HG03196 (cell line): ENCODE measurements around the gene EEPD1.

Experiments used
- ATAC-seq: cut with Tn5 transposase; IDR thresholded peaks from one replicate; pipeline ENCODE4 v1.9.1; 2021; ENCODE audit not compliant: unreplicated experiment

Gene EEPD1

GRCh38 chr7:36154255-36155212 is 1.5 kb downstream of the EEPD1 start:
- no peak for ATAC-seq

GRCh38 chr7:36155811-36156361 is 2.8 kb downstream of the EEPD1 start:
- no peak for ATAC-seq

GRCh38 chr7:36157527-36158320 is 4.7 kb downstream of the EEPD1 start:
- no peak for ATAC-seq

GRCh38 chr7:36158321-36158605 is 5.2 kb downstream of the EEPD1 start:
- ATAC-seq = no peak

GRCh38 chr7:36159618-36160017 is 6.6 kb downstream of the EEPD1 start:
- no peak for ATAC-seq

DNA sequence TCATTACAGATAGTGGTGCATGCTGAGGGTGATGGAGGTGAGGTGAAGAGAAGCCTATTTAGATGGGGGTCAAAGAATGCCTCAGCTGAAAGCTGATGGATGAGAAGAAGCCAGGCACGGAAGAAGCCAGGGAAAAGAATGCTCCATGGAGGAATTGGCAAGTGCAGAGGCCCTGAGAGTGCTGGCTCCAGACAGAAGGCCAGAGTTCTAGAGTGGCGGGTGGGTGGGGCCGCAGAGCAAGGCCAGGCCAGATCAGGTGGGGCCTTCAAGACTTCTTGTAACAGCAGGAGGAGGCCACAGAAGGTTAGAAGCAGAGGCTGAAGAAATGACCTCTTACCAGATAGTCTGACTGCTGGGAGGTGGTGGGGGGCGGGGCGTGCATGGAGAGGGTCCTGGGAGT is 7.3 kb downstream of the EEPD1 start:
- ATAC-seq = no peak

- no peak for ATAC-seq
Measured at GRCh38 chr7:36161996-36162395, 8.9 kb downstream of the EEPD1 start.

- ATAC-seq = no peak
Measured at GRCh38 chr7:36165059-36165458, 12.0 kb downstream of the EEPD1 start.

DNA sequence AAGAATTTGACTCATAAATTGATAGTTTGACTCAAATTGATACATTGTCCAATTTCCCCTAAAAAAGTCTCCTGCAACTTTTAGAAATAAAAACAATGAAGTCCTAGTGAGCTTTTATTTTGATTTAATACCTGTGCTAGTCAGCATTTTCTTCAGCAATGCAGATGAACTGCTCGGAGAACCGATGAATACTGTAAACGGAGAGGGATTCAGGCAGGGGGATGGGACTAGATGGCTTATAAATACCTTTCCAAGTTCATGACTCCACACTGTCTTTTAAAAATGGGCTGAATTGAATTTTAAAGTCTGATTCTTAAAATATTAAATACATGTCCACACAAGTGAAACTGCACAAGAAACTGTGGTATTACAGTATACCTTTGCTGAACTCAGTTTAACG is 12.7 kb downstream of the EEPD1 start:
- ATAC-seq = no peak

DNA sequence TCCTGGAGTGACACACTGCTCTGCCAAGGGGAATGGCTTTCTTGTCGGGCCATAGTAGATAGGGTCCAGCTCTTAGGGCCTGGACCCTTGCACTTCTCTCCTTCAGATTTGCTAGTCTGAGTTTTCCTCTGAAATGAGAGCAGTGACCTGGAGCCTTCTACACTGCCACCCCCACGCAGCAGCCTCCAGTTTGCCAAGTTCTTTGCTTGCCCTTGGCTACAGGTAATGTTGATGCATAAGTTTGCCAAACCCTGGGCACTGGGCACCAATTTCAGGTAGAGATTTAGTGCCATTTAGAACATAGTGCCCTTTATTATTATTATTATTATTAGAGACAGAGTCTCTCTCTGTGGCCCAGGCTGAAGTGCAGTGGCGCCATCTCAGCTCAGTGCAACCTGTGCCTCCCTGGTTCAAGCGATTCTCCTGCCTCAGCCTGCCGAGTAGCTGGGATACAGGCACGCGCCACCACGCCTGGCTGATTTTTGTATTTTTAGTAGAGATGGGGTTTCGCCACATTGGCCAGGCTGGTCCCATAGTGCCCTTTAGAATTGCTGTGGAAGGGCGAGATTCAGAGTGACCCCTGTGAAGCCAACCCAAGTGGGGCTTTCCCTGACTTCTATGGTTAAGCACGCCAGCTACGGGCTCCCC is 14.5 kb downstream of the EEPD1 start:
- no peak for ATAC-seq

DNA sequence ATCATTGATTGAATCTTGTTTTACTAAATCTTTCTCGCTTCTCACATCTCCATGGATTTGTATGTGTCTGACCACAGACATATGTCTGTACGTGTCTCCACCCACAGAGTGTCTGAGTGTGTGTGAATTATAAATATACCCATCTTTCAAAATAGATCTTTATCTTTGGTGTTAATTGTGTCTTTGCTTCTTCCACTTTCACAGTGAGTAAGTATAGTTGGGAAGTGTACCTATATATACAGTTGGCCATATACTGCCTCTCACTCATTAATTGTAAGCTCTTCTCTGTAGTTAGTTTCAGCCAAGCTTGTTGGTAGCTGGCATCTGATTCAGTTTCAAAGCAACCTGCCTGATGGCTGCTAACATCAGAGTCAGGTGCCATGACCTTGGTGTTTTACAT is 18.4 kb downstream of the EEPD1 start:
- no peak for ATAC-seq

- ATAC-seq = no peak
Measured at GRCh38 chr7:36175886-36176285, 22.8 kb downstream of the EEPD1 start.

GRCh38 chr7:36176697-36177096 is 23.6 kb downstream of the EEPD1 start:
- no peak for ATAC-seq

DNA sequence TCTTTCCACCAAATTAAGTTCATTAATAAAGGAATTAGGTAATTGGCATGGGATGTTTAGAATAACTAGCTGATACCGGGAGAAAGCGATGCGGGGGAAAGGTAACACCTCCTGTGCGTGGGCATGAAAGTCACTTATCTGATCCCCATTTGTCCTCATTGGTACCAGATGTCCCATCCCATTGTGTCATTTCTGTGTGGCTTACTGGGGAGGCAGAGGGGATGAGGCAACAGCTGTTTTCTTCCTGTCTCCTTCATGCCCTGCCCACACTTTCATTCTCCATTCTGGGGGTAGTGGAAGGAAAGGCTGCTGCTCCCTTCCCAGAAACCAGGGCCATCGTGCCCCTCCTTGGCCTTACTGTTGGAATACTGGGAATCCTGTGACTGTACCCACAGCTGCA is 27.1 kb downstream of the EEPD1 start:
- no peak for ATAC-seq

DNA sequence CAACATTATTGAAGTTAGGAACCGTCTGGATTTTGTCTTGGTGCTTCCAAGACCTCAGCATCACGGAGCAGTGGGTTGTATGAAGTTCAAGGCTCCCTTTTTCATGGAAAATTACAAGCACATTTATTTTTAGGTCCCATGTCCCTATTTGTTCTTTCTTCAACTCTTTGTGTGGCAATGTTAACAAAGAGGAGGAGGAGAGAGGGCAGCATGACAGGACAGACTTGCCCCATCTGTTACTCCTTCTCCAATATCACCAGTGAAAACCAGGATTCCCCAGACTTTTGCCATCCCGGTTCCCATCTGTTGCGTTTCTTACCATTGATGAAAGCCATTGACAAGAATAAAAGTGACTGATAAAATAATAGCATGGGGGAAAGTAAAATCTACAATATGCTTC is 28.6 kb downstream of the EEPD1 start:
- no peak for ATAC-seq

DNA sequence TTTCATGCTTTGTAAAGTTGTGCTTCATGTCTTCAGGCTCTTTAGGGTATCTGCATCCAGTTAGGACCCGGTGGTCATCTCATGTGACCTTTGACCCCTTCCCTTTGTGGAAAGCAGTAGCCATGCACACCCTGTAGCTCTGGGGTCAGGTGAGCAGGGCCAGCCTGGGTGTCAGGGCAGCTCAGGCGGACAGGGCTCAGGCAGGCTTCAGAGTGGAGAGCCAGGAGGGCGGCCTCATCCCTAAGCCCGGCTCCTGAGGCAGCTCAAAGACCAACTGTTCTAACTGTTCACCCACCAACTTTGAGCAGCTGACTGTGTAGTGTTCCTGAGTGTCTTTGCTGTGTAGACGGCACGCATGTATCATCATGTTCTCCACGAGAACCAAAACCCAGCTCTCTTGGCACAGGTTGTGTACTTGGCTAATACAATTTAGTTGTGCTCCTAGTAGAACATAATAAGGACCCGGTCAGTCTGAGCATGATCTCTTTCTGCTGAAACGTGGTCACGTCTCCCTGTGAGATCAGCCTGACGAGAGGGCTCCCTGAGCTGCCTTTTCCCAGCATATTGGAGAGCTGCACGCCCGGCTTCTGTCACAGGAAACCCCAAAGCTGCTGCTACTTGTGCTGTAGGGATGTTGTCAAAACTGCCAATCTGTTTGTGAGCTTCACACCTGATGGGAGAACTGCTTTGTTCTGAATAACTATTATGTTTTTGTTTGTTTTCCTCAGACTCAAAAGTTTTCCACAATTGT is 30.0 kb downstream of the EEPD1 start:
- no peak for ATAC-seq

- ATAC-seq = no peak
Measured at GRCh38 chr7:36185092-36185491, 32.0 kb downstream of the EEPD1 start.

- ATAC-seq = no peak
Measured at GRCh38 chr7:36185756-36186155, 32.7 kb downstream of the EEPD1 start.

GRCh38 chr7:36186359-36187121 is 33.5 kb downstream of the EEPD1 start:
- ATAC-seq = no peak

GRCh38 chr7:36188266-36188665 is 35.2 kb downstream of the EEPD1 start:
- no peak for ATAC-seq
